Endodermal cell (in vitro differentiated cells): ENCODE measurements around the gene CSF3R. TPM values are rescaled to one million over a fixed set of nuclear protein-coding genes. Genes with fewer than 3 reads are reported as not detected.

ENCODE experiments used
- DNase-seq: peaks from one replicate; pipeline ENCODE4 v3.0.0-alpha.2; 2017
- H3K27ac ChIP-seq: 2 replicates; pipeline ENCODE4 v1.5.1; 2013; ENCODE audit warnings: mild to moderate bottlenecking, low read depth, low read length, moderate library complexity
- H3K27me3 ChIP-seq: 2 replicates; pipeline ENCODE4 v1.6.1; 2013; ENCODE audit warnings: mild to moderate bottlenecking, low read length, moderate library complexity; ENCODE audit not compliant: insufficient read depth, control insufficient read depth, poor library complexity, severe bottlenecking
- H3K36me3 ChIP-seq: 2 replicates; pipeline ENCODE4 v1.7.0; 2013; ENCODE audit warnings: mild to moderate bottlenecking, low read length, moderate library complexity; ENCODE audit not compliant: control insufficient read depth, insufficient read depth
- H3K4me1 ChIP-seq: one replicate; pipeline ENCODE4 v1.7.0; 2013; ENCODE audit warnings: low read length; ENCODE audit not compliant: control insufficient read depth, insufficient read depth
- H3K4me3 ChIP-seq: 2 replicates; pipeline ENCODE4 v1.5.1; 2013; ENCODE audit warnings: mild to moderate bottlenecking, low read length, moderate library complexity
- H3K9ac ChIP-seq: 2 replicates; pipeline ENCODE4 v1.6.1; 2013; ENCODE audit warnings: mild to moderate bottlenecking, low read length, moderate library complexity; ENCODE audit not compliant: poor library complexity, severe bottlenecking; ENCODE audit errors: extremely low read depth
- H3K9me3 ChIP-seq: 2 replicates; pipeline ENCODE4 v1.6.1; 2013; ENCODE audit warnings: mild to moderate bottlenecking, low read length, moderate library complexity; ENCODE audit not compliant: control insufficient read depth
- H3K27ac Mint-ChIP-seq: 2 replicates; pipeline ENCODE4 v1.8.0; 2020; ENCODE audit warnings: mixed read lengths
- H3K27me3 Mint-ChIP-seq: 2 replicates; pipeline ENCODE4 v1.8.0; 2021; ENCODE audit warnings: mild to moderate bottlenecking, mixed read lengths; ENCODE audit not compliant: insufficient read depth
- H3K36me3 Mint-ChIP-seq: 2 replicates; pipeline ENCODE4 v1.8.0; 2020; ENCODE audit warnings: low read depth, mixed read lengths
- H3K4me1 Mint-ChIP-seq: 2 replicates; pipeline ENCODE4 v1.8.0; 2020; ENCODE audit warnings: mixed read lengths
- H3K4me3 Mint-ChIP-seq: 2 replicates; pipeline ENCODE4 v1.8.0; 2020; ENCODE audit warnings: mild to moderate bottlenecking, moderate library complexity, mixed read lengths
- H3K9me3 Mint-ChIP-seq: 2 replicates; pipeline ENCODE4 v1.8.0; 2020; ENCODE audit warnings: mild to moderate bottlenecking, mixed read lengths
- WGBS, 2 experiments: methylation state at CpG; one replicate each; pipeline versions ENCODE4 v1.1.5 to v1.1.7; 2013; ENCODE audit warnings: missing lambda C conversion rate in 2 of 2, mixed read lengths in 1 of 2; ENCODE audit not compliant: insufficient coverage in 1 of 2, insufficient read length in 1 of 2; 5-methylcytosine and 5-hydroxymethylcytosine counted together
- total RNA-seq, 2 donors: library from RNA; stranded (reverse); fragmentation: NEBNext Ultra II Directional in 1 of 2; extraction: Animal tissue kit (Norgen Biotek cat#: 25700) in 1 of 2; gene quantifications; 2 replicates in 1 of 2; 3 replicates in 1 of 2; pipeline ENCODE4 v1.2.1, GENCODE V29; 2021
- TF ChIP-seq, protein P1 (sequence below): fragments of 200-600 bp; sonication (generic); conservative IDR thresholded peaks from 2 replicates; pipeline ENCODE4 v1.5.0; 2021; ENCODE audit warnings: antibody characterized with exemption, mild to moderate bottlenecking

The CSF3R gene
- total RNA-seq, 2 donors from 2014 or later: 1.5 TPM

DNA sequence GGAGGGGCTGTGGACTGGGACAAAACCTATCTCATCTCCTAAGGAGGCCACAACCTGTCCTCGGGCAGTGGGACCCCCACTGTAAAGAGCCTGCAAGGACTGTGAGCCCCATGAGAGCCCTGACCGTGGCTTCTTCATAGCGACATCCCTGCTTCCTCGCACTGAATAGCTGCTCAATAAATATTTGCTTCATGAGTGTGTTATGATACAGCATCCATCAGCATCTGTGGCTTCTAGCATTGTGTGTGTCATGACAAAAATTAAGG lies 40.5 kb upstream of the CSF3R start:
- no peak overlapping the region for H3K4me3 Mint-ChIP-seq
- Histone ChIP-seq H3K4me1 (peaks cover 10% of the 10 kb centered on the region), H3K27me3 (no peaks in the 10 kb centered on the region), H3K27ac (no peak overlapping the region), H3K36me3 (no peaks in the 10 kb centered on the region), H3K9ac (no peak overlapping the region), H3K4me3 (no peak overlapping the region), H3K9me3 (no peaks in the 10 kb centered on the region)
- no peaks in the 10 kb centered on the region for H3K9me3 Mint-ChIP-seq
- H3K27ac Mint-ChIP-seq: no peak overlapping the region
- 95 to 96% methylated on average over 4 of the region's 4 CpGs for WGBS, 2 experiments
- peak; percentile 36 for DNase-seq
- H3K4me1 Mint-ChIP-seq: peaks cover 29% of the 10 kb centered on the region
- TF ChIP-seq, protein P1, sequence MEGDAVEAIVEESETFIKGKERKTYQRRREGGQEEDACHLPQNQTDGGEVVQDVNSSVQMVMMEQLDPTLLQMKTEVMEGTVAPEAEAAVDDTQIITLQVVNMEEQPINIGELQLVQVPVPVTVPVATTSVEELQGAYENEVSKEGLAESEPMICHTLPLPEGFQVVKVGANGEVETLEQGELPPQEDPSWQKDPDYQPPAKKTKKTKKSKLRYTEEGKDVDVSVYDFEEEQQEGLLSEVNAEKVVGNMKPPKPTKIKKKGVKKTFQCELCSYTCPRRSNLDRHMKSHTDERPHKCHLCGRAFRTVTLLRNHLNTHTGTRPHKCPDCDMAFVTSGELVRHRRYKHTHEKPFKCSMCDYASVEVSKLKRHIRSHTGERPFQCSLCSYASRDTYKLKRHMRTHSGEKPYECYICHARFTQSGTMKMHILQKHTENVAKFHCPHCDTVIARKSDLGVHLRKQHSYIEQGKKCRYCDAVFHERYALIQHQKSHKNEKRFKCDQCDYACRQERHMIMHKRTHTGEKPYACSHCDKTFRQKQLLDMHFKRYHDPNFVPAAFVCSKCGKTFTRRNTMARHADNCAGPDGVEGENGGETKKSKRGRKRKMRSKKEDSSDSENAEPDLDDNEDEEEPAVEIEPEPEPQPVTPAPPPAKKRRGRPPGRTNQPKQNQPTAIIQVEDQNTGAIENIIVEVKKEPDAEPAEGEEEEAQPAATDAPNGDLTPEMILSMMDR: no peak
- no peaks in the 10 kb centered on the region for H3K27me3 Mint-ChIP-seq
- H3K36me3 Mint-ChIP-seq: no peaks in the 10 kb centered on the region

DNA sequence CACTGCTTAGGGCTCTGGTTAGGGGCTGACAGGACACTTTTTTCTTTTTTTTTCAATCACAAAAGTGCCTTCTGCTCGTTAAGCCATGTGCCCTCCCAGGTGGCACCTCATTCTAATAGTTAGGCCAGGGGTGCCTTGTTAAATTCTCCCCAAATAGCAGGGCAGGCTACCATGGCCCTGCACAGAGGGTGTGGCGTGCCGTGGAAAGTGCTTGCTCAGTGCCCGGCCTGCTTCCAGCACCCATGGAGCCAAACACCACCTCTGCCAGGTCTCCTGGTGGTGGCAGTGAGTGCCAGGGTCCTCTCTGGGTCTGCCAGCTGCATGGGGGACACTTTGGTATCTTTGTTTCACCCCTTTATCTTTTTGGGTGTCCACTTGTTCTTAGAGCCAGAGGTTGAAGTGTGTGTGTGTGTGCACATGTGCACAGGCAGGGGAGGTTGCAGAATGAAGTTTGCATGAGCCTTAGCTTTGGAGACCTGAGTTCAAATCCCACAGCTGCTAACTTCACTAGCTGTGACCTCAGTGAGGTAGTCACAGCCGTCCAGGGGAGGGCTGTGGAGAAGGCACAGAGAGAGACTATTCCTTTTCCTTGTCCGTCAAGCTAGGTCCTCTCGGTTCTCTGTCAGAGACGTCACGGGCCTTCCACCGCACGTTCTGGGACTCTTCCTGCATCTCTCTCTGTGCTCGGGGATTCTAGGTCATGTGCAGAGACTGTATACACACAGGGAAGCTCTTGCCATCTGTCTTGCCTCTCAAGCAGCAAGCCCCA lies 39.9 kb upstream of the CSF3R start:
- Histone ChIP-seq H3K4me1 (peaks cover 10% of the 10 kb centered on the region), H3K4me3 (no peak overlapping the region), H3K27me3 (no peaks in the 10 kb centered on the region), H3K27ac (no peak overlapping the region), H3K9ac (no peak overlapping the region), H3K36me3 (no peaks in the 10 kb centered on the region), H3K9me3 (no peaks in the 10 kb centered on the region)
- no peak for DNase-seq
- H3K36me3 Mint-ChIP-seq: no peaks in the 10 kb centered on the region
- H3K27me3 Mint-ChIP-seq: no peaks in the 10 kb centered on the region
- H3K4me3 Mint-ChIP-seq: no peak overlapping the region
- H3K27ac Mint-ChIP-seq: no peak overlapping the region
- H3K9me3 Mint-ChIP-seq: no peaks in the 10 kb centered on the region
- TF ChIP-seq, protein P1: no peak
- H3K4me1 Mint-ChIP-seq: peaks cover 30% of the 10 kb centered on the region
- WGBS, 2 experiments: 91 to 93% methylated on average over 2 to 12 of the region's 12 CpGs

DNA sequence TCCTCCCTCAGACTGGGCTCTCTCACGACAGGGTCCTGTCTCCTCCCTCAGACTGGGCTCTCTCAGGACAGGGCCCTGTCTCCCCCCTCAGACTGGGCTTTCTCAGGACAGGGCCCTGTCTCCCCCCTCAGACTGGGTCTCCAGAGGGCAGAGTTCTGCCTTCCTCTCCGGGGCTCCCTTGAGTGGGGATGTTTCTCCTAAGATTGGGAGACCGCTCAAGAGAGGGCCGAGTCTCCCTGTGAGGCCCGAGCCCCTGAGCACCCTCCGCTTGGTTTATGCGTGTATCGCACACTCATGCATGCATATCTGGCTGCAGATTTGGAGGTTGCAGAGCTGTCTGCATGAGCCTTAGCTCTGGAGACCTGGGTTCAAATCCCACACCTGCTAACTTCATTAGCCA lies 39.3 kb upstream of the CSF3R start:
- Histone ChIP-seq H3K36me3 (no peaks in the 10 kb centered on the region), H3K4me1 (peaks cover 10% of the 10 kb centered on the region), H3K4me3 (no peak overlapping the region), H3K9ac (no peak overlapping the region), H3K9me3 (no peaks in the 10 kb centered on the region), H3K27ac (no peak overlapping the region), H3K27me3 (no peaks in the 10 kb centered on the region)
- Mint-ChIP-seq H3K36me3 (no peaks in the 10 kb centered on the region), H3K27me3 (no peaks in the 10 kb centered on the region), H3K9me3 (no peaks in the 10 kb centered on the region), H3K4me1 (peaks cover 36% of the 10 kb centered on the region), H3K4me3 (no peak overlapping the region), H3K27ac (no peak overlapping the region)
- WGBS, 2 experiments: 93 to 98% methylated on average over 5 to 8 of the region's 8 CpGs
- TF ChIP-seq, protein P1: no peak
- DNase-seq: no peak
